Measurements from ENCODE around the gene TSPYL1. TPM values are rescaled to one million over a fixed set of nuclear protein-coding genes. Genes with fewer than 3 reads are reported as not detected.

TSPYL1 gene
- total RNA-seq, 2 donors from 2014 or later: 73.4 to 80.6 TPM

GRCh38 chr6:116253188-116253504, 26.6 kb downstream of the TSPYL1 start:
- Mint-ChIP-seq H3K27me3 (ENCODE audit: insufficient read depth) (no peaks in the 10 kb centered on the region), H3K36me3 (ENCODE audit: low read depth) (no peaks in the 10 kb centered on the region), H3K4me3 (no peak overlapping the region), H3K4me1 (peaks cover 29% of the 10 kb centered on the region), H3K27ac (no peak overlapping the region), H3K9me3 (no peaks in the 10 kb centered on the region)
- DNase-seq: no peak
- Histone ChIP-seq H3K4me3 (ENCODE audit: low read length) (peak overlapping the region; percentile 81), H3K9me3 (ENCODE audit: control insufficient read depth, low read length) (no peaks in the 10 kb centered on the region), H3K4me1 (ENCODE audit: control insufficient read depth, insufficient read depth, low read length) (peaks cover 13% of the 10 kb centered on the region), H3K9ac (ENCODE audit: extremely low read depth, low read length, poor library complexity, severe bottlenecking) (peak overlapping the region; percentile 95), H3K27ac (ENCODE audit: low read depth, low read length) (no peak overlapping the region), H3K27me3 (ENCODE audit: control insufficient read depth, insufficient read depth, low read length, poor library complexity, severe bottlenecking) (no peaks in the 10 kb centered on the region), H3K36me3 (ENCODE audit: control insufficient read depth, insufficient read depth, low read length) (peaks cover 9% of the 10 kb centered on the region)
- 56 to 65% methylated on average over 11 of the region's 11 CpGs for WGBS, 2 experiments (ENCODE audit: insufficient coverage in 1 of 2, insufficient read length in 1 of 2)
- TF ChIP-seq CTCF (conservative IDR thresholded peaks at IDR 0.05): no peak

- Histone ChIP-seq H3K36me3 (ENCODE audit: control insufficient read depth, insufficient read depth, low read length) (peaks cover 9% of the 10 kb centered on the region), H3K9ac (ENCODE audit: extremely low read depth, low read length, poor library complexity, severe bottlenecking) (no peak overlapping the region), H3K27me3 (ENCODE audit: control insufficient read depth, insufficient read depth, low read length, poor library complexity, severe bottlenecking) (no peaks in the 10 kb centered on the region), H3K4me1 (ENCODE audit: control insufficient read depth, insufficient read depth, low read length) (peaks cover 13% of the 10 kb centered on the region), H3K9me3 (ENCODE audit: control insufficient read depth, low read length) (no peaks in the 10 kb centered on the region), H3K4me3 (ENCODE audit: low read length) (peak overlapping the region; percentile 81), H3K27ac (ENCODE audit: low read depth, low read length) (no peak overlapping the region)
- Mint-ChIP-seq H3K4me3 (no peak overlapping the region), H3K9me3 (no peaks in the 10 kb centered on the region), H3K4me1 (peaks cover 29% of the 10 kb centered on the region), H3K27ac (peak overlapping the region; percentile 78), H3K36me3 (ENCODE audit: low read depth) (no peaks in the 10 kb centered on the region), H3K27me3 (ENCODE audit: insufficient read depth) (no peaks in the 10 kb centered on the region)
- WGBS, 2 experiments (ENCODE audit: insufficient coverage in 1 of 2, insufficient read length in 1 of 2): 73 to 100% methylated on average over 1 to 6 of the region's 6 CpGs
- TF ChIP-seq CTCF (conservative IDR thresholded peaks at IDR 0.05): no peak
- DNase-seq: peak; percentile 69
Observed at GRCh38 chr6:116251568-116252384, 28.0 kb downstream of the TSPYL1 start.

GRCh38 chr6:116248577-116248976, 31.2 kb downstream of the TSPYL1 start:
- H3K4me3 Mint-ChIP-seq: no peak overlapping the region
- TF ChIP-seq CTCF (conservative IDR thresholded peaks at IDR 0.05): no peak
- H3K9me3 Mint-ChIP-seq: no peaks in the 10 kb centered on the region
- Histone ChIP-seq H3K27ac (ENCODE audit: low read depth, low read length) (no peak overlapping the region), H3K4me3 (ENCODE audit: low read length) (no peak overlapping the region), H3K9me3 (ENCODE audit: control insufficient read depth, low read length) (no peaks in the 10 kb centered on the region), H3K4me1 (ENCODE audit: control insufficient read depth, insufficient read depth, low read length) (peaks cover 9% of the 10 kb centered on the region), H3K36me3 (ENCODE audit: control insufficient read depth, insufficient read depth, low read length) (peaks cover 23% of the 10 kb centered on the region), H3K27me3 (ENCODE audit: control insufficient read depth, insufficient read depth, low read length, poor library complexity, severe bottlenecking) (no peaks in the 10 kb centered on the region), H3K9ac (ENCODE audit: extremely low read depth, low read length, poor library complexity, severe bottlenecking) (no peak overlapping the region)
- 98 to 100% methylated on average over 2 of the region's 2 CpGs for WGBS, 2 experiments (ENCODE audit: insufficient coverage in 1 of 2, insufficient read length in 1 of 2)
- H3K27me3 Mint-ChIP-seq (ENCODE audit: insufficient read depth): no peaks in the 10 kb centered on the region
- H3K36me3 Mint-ChIP-seq (ENCODE audit: low read depth): peaks cover 8% of the 10 kb centered on the region
- no peak overlapping the region for H3K27ac Mint-ChIP-seq
- peaks cover 29% of the 10 kb centered on the region for H3K4me1 Mint-ChIP-seq
- no peak for DNase-seq

Measured in endodermal cell (in vitro differentiated cells).